Measurements from ENCODE around the gene PDXK. TPM values are rescaled to one million over a fixed set of nuclear protein-coding genes. Genes with fewer than 3 reads are reported as not detected.

PDXK gene
- total RNA-seq, 2 donors from 2014 or later, result 74.7 to 109 TPM

DNA sequence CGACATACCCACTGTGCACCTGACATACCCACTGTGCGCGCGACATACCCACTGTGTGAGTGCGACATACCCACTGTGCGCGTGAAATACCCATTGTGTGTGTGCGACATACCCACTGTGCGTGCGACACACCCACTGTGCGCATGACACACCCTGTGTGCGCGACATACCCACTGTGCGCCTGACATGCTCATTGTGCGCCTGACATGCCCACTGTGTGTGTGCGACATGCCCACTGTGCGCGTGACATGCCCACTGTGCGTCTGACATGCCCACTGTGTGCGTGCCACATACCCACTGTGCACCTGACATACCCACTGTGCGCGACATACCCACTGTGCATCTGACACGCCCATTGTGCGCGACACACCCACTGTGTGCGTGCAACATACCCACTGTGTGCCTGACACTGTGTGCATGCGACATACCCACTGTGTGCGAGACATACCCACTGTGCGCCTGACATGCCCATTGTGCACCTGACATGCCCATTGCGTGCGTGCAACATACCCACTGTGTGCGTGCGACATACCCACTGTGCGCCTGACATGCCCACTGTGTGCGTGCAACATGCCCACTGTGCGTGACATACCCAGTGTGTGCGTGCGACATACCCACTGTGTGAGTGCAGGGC is 68.0 kb downstream of the PDXK start:
- intact Hi-C loops (cut with DNase I), result loop anchor here in 1 of 2 donors (10.0 kb wide), 1 partner anchor 112 kb away; no protein-coding TSS in a partner anchor
- no peak for DNase-seq (ENCODE audit: low spot score)

GRCh38 chr21:43789276-43790009 is 70.5 kb downstream of the PDXK start, which contains the start of gene RRP1:
RRP1 (plus strand) TSS chr21:43789577; CDS start chr21:43789630, 53 bp downstream.
- DNase-seq (ENCODE audit: low spot score), result peak; percentile 97
- intact Hi-C loops (cut with DNase I), result loop anchor here in 1 of 2 donors (10.0 kb wide), 1 partner anchor 115 kb away; no protein-coding TSS in a partner anchor

GRCh38 chr21:43790010-43790524 is 71.1 kb downstream of the PDXK start:
- intact Hi-C loops (cut with DNase I), result no loop called here
- DNase-seq (ENCODE audit: low spot score), result no peak

DNA sequence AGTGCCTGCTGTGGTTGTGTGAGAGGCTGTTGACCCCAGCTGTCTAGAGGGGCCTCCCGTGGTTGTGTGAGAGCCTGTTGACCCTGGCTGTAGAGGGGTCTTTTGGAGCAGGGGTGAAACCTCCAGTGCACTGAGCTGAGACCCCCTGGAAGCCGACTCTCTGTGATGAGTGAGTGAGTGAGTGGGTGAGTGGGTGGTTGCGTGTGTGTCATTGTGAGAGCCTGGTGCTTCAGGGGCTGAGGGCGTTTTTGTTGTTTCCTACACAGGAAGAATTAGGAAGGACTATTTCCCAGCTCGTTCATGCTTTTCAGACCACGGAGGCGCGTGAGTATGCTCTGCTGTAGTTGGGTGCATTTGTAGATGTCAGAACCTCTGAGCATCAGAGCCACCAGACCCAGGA is 73.5 kb downstream of the PDXK start:
- intact Hi-C loops (cut with DNase I), result no loop called here
- no peak for DNase-seq (ENCODE audit: low spot score)

GRCh38 chr21:43793243-43793642 is 74.3 kb downstream of the PDXK start:
- intact Hi-C loops (cut with DNase I), result no loop called here
- DNase-seq (ENCODE audit: low spot score), result no peak

- intact Hi-C loops (cut with DNase I), result no loop called here
- DNase-seq (ENCODE audit: low spot score), result no peak
These were observed 75.4 kb downstream of the PDXK start for GRCh38 chr21:43794311-43794710.

GRCh38 chr21:43794857-43795256 is 75.9 kb downstream of the PDXK start:
- DNase-seq (ENCODE audit: low spot score), result no peak
- intact Hi-C loops (cut with DNase I), result no loop called here

- no peak for DNase-seq (ENCODE audit: low spot score)
- intact Hi-C loops (cut with DNase I), result no loop called here
These were observed 78.5 kb downstream of the PDXK start for GRCh38 chr21:43797415-43797814.

- DNase-seq (ENCODE audit: low spot score), result no peak
- intact Hi-C loops (cut with DNase I), result no loop called here
These were observed 79.2 kb downstream of the PDXK start for GRCh38 chr21:43797925-43798715.

DNA sequence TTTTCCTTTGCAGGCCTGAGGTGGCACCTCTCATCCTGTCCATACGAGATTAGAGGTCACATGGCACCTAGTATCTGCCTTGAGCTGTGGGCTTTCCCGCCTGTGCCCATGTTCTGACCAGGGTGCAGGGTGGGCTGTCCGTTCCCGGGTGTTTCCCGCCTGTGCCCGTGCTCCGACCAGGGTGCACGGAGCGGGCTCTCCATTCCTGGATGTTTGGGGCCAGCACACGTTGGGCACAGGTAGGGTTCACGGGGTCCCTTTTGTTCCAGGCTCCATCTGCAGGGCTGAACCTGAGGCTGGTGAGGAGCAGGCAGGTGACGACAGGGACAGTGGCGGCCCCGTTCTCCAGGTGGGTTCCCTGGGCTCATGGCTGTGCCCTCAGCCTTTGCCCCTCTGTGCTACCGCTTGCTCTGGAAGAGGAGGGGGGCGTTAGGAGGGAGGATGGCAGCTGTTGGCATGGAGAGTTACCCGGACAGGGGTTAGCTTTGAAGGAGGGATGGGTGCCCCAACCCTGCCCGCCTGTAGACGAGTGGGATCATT is 80.4 kb downstream of the PDXK start:
- no peak for DNase-seq (ENCODE audit: low spot score)
- intact Hi-C loops (cut with DNase I), result no loop called here

DNA sequence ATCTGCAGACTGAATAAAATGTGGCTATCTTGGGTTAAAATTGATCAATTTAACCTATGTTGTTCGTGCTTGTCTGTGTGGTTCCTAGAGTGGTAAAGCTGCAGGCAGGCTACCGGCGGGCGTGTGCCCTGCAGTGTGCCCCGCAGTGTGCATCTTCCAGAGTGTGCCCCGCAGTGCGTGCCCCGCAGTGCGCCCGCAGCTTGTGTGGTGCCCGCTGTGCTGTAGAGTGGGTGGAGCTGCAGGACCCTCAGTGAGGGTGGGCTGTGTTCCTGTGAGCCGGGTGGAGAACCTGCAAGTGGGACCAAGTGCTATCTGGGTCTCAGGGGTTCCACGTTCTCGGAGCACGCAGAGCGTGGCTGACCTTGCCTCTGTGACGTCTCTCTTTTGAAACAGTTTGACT is 81.2 kb downstream of the PDXK start:
- no peak for DNase-seq (ENCODE audit: low spot score)
- intact Hi-C loops (cut with DNase I), result no loop called here

DNA sequence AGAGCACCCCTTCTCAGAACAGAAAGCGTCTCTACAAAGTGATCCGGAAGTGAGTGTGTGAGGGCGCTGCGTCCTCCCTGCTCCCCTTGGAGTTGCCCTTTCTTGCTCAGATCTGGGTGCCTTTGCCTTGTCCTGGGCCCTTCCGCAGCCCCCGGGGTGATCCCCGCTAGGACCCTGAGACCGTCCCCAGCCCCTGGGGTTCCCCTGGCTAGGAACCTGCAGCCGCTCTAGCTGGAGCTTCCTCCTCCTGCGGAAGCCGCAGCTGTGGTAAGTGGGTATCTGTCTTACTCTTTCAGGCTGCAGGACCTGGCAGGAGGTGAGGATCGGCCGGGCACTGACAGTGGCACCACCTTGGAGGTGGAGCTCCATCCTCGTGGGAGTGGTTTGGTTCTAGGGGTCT is 81.6 kb downstream of the PDXK start:
- DNase-seq (ENCODE audit: low spot score), result no peak
- intact Hi-C loops (cut with DNase I), result no loop called here

DNA sequence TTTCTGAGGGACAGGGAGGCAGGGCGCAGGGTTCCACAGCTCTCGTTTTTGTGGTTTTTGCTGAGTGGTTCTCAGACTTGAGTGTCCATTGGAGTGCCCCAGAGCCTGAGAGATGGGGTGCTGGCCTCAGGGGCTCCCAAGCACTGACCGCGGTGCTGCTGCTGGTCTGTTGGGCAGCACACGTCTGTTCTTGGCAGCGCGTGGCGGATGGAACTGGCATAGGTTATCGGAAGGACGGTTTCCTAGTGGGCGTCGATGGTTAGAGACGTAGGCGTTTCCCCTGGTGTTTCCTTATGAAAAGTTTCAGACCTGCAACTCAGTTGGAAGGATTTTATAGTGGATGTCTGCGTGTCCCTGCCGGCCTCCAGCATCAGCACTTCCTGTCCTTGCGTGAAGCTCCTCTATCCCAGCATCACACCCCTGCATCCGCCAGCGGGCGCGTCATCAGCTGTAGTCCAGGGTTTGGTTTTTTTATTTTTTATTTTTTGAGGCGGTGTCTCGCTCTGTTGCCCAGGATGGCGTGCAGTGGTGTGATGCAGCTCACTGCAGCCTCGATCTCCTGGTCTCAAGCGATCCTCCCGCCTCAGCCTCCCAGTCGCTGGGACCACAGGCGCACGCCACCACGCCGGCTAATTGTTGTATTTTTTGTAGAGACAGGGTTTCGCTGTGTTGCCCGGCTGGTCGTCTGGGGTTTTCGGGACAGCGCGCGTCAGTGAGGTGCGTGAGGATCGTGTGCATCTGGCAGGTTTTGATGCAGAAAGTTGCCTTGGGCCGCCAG is 82.3 kb downstream of the PDXK start:
- DNase-seq (ENCODE audit: low spot score), result no peak
- intact Hi-C loops (cut with DNase I), result no loop called here

GRCh38 chr21:43802713-43803313 is 83.9 kb downstream of the PDXK start:
- DNase-seq (ENCODE audit: low spot score), result no peak
- intact Hi-C loops (cut with DNase I), result no loop called here

GRCh38 chr21:43803558-43804300 is 84.8 kb downstream of the PDXK start:
- DNase-seq (ENCODE audit: low spot score), result no peak
- intact Hi-C loops (cut with DNase I), result no loop called here

DNA sequence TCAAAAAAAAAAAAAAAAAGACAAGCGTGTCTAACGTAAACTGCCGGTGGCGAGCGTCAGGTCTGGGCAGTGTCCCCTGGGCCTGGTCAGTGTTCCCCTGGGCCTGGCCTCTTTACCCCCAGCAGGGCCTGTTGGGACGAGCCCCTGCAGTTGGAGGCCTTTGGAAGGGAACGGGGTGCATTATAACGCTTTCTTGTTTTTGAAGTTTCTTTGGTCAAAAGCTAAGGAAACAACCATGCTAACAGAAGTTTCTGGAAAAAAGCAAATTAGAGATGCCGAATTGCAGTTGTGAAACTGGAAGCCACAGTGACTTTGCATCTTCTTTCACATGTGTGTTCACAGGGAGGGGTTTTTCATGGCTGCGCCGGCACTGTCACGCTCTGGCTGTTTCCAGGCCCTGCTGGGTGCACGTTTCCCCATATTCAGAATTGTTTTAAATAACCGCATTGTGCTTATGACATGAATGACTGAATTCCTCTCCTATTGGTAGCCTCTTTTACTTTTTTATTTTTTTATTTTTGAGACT is 86.4 kb downstream of the PDXK start:
- DNase-seq (ENCODE audit: low spot score), result no peak
- intact Hi-C loops (cut with DNase I), result no loop called here

DNA sequence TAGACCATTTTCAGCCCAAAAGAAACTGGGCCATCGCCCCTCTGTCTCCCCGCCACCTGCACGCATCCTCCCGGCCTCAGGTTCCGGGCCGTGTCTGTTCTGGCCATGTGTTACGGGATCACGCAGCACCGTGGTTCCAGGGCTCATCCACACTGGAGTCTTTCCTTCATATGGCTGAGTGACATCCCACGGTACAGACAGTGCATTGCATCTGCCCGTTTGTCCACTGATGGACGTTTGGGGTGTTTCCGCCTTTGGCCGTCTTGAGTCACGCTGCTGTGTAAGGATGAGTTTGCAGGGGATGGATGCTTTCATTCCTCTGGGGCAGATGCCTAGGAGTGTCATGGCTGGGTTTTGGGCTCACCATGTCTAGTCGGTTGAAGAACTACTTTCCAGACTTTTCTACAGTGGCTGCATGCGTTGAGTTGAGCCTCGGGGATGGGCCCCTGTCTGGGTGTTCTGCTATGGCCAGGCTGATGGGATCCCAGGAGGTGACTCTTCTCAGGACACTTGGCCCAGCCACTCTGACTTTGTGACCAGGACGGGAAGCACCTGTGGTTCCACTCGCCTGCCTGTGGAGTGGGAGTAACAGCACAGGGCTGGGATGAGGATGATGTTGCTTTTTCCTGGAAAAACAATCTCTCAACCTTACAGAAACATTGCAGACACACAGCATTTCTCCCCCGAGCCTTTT is 87.2 kb downstream of the PDXK start:
- no peak for DNase-seq (ENCODE audit: low spot score)
- intact Hi-C loops (cut with DNase I), result no loop called here

Measured in posterior vena cava (tissue), 2 donors.